Measurements from ENCODE around the gene MT1H. TPM values are rescaled to one million over a fixed set of nuclear protein-coding genes. Genes with fewer than 3 reads are reported as not detected.

Gene MT1H
- total RNA-seq, 1 experiment from 2014 or later: not detected

- DNase-seq (ENCODE audit: unreplicated experiment): no peak
- Mint-ChIP-seq H3K9me3 (ENCODE audit: unreplicated experiment) (no peaks in the 10 kb centered on the region), H3K27ac (ENCODE audit: low read depth, unreplicated experiment) (no peak overlapping the region), H3K36me3 (ENCODE audit: insufficient read depth, unreplicated experiment) (peaks cover 3% of the 10 kb centered on the region), H3K4me3 (ENCODE audit: unreplicated experiment) (no peak overlapping the region), H3K27me3 (ENCODE audit: insufficient read depth, unreplicated experiment) (no peaks in the 10 kb centered on the region), H3K4me1 (ENCODE audit: insufficient read depth, unreplicated experiment) (peaks cover 21% of the 10 kb centered on the region)
- TF ChIP-seq, protein P1, sequence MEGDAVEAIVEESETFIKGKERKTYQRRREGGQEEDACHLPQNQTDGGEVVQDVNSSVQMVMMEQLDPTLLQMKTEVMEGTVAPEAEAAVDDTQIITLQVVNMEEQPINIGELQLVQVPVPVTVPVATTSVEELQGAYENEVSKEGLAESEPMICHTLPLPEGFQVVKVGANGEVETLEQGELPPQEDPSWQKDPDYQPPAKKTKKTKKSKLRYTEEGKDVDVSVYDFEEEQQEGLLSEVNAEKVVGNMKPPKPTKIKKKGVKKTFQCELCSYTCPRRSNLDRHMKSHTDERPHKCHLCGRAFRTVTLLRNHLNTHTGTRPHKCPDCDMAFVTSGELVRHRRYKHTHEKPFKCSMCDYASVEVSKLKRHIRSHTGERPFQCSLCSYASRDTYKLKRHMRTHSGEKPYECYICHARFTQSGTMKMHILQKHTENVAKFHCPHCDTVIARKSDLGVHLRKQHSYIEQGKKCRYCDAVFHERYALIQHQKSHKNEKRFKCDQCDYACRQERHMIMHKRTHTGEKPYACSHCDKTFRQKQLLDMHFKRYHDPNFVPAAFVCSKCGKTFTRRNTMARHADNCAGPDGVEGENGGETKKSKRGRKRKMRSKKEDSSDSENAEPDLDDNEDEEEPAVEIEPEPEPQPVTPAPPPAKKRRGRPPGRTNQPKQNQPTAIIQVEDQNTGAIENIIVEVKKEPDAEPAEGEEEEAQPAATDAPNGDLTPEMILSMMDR (IDR thresholded peaks at IDR 0.05; ENCODE audit: unreplicated experiment): no peak
- ChIA-PET CTCF (interaction anchor here (0.7 kb wide), 1 partner anchor 11 kb away, joined by 4 read pairs; no protein-coding TSS in a partner anchor), POLR2A (interaction anchor here (0.7 to 1.6 kb wide), 5 partner anchors 14 to 52 kb away, joined by 3 to 4 read pairs (median 4); partner anchors contain the start of gene MT2A)
- no TSS peak for BruUV-seq (replicated peaks)
- intact Hi-C loops (cut with micrococcal nuclease): no loop called here
Measured at GRCh38 chr16:56632848-56633365, 36.7 kb upstream of the MT1H start.

DNA sequence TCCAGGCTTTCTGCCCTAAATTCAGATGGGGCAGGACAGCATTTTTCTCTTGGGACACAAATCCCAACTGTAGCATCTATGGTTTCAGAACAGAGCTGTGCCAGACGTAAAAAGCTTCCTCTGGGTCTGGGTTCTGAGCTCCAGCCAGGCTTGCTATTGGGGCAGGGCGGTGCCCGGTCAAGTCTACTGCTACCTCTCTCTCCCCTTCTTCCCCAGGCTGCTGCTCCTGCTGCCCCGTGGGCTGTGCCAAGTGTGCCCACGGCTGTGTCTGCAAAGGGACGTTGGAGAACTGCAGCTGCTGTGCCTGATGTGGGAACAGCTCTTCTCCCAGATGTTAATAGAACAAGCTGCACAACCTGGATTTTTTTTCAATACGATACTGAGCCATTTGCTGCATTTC lies 36.1 kb upstream of the MT1H start:
- H3K27me3 Mint-ChIP-seq (ENCODE audit: insufficient read depth, unreplicated experiment): no peaks in the 10 kb centered on the region
- TF ChIP-seq, protein P1 (IDR thresholded peaks at IDR 0.05; ENCODE audit: unreplicated experiment): no peak
- no peaks in the 10 kb centered on the region for H3K36me3 Mint-ChIP-seq (ENCODE audit: insufficient read depth, unreplicated experiment)
- ChIA-PET POLR2A (interaction anchor here (0.7 to 1.6 kb wide), 6 partner anchors 14 to 51 kb away, joined by 3 to 5 read pairs (median 4); partner anchors contain the start of genes MT1X and MT2A), CTCF (interaction anchor here (0.7 to 1.3 kb wide), 2 partner anchors 8 to 10 kb away, joined by 4 to 5 read pairs; partner anchors contain the start of gene MT1E)
- H3K9me3 Mint-ChIP-seq (ENCODE audit: unreplicated experiment): no peaks in the 10 kb centered on the region
- H3K4me1 Mint-ChIP-seq (ENCODE audit: insufficient read depth, unreplicated experiment): peaks cover 20% of the 10 kb centered on the region
- no peak overlapping the region for H3K27ac Mint-ChIP-seq (ENCODE audit: low read depth, unreplicated experiment)
- BruUV-seq (replicated peaks): no TSS peak
- DNase-seq (ENCODE audit: unreplicated experiment): no peak
- no peak overlapping the region for H3K4me3 Mint-ChIP-seq (ENCODE audit: unreplicated experiment)
- intact Hi-C loops (cut with micrococcal nuclease): no loop called here

GRCh38 chr16:56634715-56635440 lies 34.7 kb upstream of the MT1H start:
- H3K4me1 Mint-ChIP-seq (ENCODE audit: insufficient read depth, unreplicated experiment): peaks cover 16% of the 10 kb centered on the region
- no peak overlapping the region for H3K4me3 Mint-ChIP-seq (ENCODE audit: unreplicated experiment)
- BruUV-seq (replicated peaks): no TSS peak
- no peak for DNase-seq (ENCODE audit: unreplicated experiment)
- no peaks in the 10 kb centered on the region for H3K27me3 Mint-ChIP-seq (ENCODE audit: insufficient read depth, unreplicated experiment)
- H3K36me3 Mint-ChIP-seq (ENCODE audit: insufficient read depth, unreplicated experiment): no peaks in the 10 kb centered on the region
- POLR2A ChIA-PET: interaction anchor here (1.6 kb wide), 1 partner anchor 12 kb away, joined by 4 read pairs; no protein-coding TSS in a partner anchor
- CTCF ChIA-PET: interaction anchor here (1.3 kb wide), 1 partner anchor 9 kb away, joined by 5 read pairs; the partner anchor contains the start of gene MT1E
- peak overlapping the region; percentile 29 for H3K27ac Mint-ChIP-seq (ENCODE audit: low read depth, unreplicated experiment)
- intact Hi-C loops (cut with micrococcal nuclease): no loop called here
- TF ChIP-seq, protein P1 (IDR thresholded peaks at IDR 0.05; ENCODE audit: unreplicated experiment): no peak
- no peaks in the 10 kb centered on the region for H3K9me3 Mint-ChIP-seq (ENCODE audit: unreplicated experiment)

DNA sequence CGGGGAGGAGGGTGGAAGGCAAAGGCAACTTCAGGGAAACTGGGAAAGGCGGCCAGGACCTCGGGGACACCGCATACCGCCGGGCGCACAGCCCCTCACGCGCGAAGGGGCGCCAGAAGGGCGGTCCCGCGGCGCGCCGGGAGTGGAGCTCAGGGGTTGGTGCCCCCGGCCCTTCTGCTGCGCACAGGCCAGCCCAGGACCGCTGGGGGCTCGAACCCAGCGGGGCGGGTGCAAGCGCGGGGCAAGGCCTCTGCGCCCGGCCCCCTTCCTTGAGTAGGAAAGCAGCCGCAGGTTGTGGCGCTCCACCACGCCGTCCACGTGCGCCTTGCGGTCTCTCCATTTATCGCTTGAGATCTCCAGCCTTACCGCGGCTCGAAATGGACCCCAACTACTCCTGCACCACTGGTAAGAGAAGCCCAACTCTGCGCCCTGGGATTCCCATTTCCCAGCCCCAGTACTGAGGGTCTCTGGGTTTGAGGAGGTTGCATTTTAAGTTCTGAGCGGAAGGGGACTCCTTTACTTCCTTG lies 34.1 kb upstream of the MT1H start:
- Mint-ChIP-seq H3K9me3 (ENCODE audit: unreplicated experiment) (no peaks in the 10 kb centered on the region), H3K27ac (ENCODE audit: low read depth, unreplicated experiment) (no peak overlapping the region)

More for the DNA sequence above, 34.1 kb upstream of the MT1H start:
- no TSS peak for BruUV-seq (replicated peaks)
- peaks cover 16% of the 10 kb centered on the region for H3K4me1 Mint-ChIP-seq (ENCODE audit: insufficient read depth, unreplicated experiment)
- no peaks in the 10 kb centered on the region for H3K27me3 Mint-ChIP-seq (ENCODE audit: insufficient read depth, unreplicated experiment)
- POLR2A ChIA-PET: interaction anchor here (2.0 kb wide), 1 partner anchor 29 kb away, joined by 4 read pairs; no protein-coding TSS in a partner anchor
- no peak for DNase-seq (ENCODE audit: unreplicated experiment)
- CTCF ChIA-PET: interaction anchor here (1.6 kb wide), 1 partner anchor 31 kb away, joined by 7 read pairs; no protein-coding TSS in a partner anchor
- TF ChIP-seq, protein P1 (IDR thresholded peaks at IDR 0.05; ENCODE audit: unreplicated experiment): no peak
- intact Hi-C loops (cut with micrococcal nuclease): no loop called here
- H3K4me3 Mint-ChIP-seq (ENCODE audit: unreplicated experiment): no peak overlapping the region
- H3K36me3 Mint-ChIP-seq (ENCODE audit: insufficient read depth, unreplicated experiment): no peaks in the 10 kb centered on the region

Measured in MCF 10A (cell line).